LoVo (cell line): Measurements from ENCODE around the gene GLYATL1.

Experiments used
- DNase-seq: peaks from one replicate; pipeline ENCODE4 v3.0.0-alpha.2; 2016; ENCODE audit warnings: low spot score

Gene GLYATL1

GRCh38 chr11:58926695-58927094 is 12.6 kb upstream of the GLYATL1 start:
- DNase-seq = no peak

DNA sequence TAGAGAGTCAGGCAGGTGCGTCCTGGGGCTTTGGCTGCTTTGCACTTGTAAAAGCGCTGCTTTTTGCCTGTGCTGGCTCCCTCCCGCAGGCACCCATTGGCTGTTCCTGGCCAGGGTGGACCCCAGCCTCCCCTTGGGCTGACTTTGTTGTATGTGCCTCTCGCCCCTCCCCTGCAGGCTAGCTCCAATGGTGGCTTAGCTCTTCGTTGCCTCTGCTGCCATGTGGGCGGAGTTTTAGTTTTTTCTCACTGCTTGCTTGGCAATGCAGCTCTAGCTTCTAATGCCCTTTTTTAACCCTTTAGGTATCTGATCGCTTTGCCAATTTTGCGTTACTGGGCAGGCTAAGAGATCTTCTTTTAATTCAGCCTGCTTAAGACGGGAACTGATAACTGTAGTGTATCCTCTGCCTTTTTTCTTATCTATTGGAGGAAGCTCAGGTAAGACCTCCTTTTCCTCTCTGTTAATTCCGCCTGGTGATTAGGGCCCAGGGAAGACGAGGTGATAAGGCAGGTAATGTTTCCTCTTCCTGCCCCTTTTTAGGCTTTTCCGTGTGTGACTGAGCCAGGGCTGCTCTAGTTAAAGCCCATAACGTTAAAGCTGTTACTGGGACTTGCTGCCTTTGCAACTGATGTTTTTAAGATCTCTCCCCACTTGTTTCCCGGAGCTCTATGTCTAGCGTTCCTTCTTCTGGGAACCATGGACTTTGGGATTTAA is 11.7 kb upstream of the GLYATL1 start:
- DNase-seq = no peak

- no peak for DNase-seq
These were observed 11.2 kb upstream of the GLYATL1 start for GRCh38 chr11:58928107-58928499.

DNA sequence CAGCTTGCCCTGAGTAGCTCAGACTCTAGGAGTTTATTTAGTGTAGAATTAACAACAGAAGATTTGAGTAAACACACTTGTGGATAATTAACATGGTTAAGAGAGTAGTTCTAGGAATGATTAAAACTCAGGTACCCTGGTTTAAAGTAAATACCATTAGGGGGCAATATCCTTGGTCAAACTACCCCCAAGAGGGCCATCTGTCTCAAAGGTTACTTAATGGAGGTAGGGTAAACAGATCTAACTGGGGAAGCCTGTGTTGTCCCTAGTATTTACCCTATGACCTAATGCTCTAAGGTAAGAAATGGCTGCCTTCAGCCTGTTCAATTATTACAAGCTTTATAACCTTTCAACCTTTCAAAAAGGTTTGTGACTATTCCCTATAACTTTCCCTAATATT is 10.6 kb upstream of the GLYATL1 start:
- DNase-seq = no peak

- DNase-seq = no peak
These were observed 8.4 kb upstream of the GLYATL1 start for GRCh38 chr11:58930926-58931325.

GRCh38 chr11:58933661-58934060 is 5.6 kb upstream of the GLYATL1 start:
- no peak for DNase-seq

DNA sequence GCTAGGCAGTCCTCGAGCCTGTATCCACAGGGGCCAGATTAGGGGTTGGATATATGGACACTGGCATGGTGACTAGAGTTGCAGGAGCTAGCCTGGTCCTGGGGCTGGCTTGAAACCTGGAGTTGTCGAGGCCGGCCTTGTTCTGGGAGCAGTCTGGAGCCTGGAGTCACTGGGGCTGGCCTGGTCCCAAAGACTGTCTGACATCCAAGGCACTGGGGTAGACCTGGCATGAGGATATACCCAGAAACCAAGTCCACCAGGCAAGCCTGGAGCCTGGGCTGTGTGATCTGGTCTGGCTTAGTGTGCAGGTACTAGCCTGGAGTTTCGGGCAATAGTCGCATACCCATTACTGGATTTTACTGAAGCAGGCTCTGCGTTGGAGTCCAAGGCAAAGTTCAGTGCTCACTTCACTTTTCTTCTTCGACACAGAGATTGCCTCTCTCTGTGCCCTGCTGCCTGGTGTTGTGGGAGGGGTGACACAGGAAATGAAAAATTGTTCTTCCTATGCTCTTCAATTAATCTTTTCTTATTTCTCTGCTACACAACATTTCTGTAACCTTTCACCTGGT is 4.3 kb upstream of the GLYATL1 start:
- DNase-seq = no peak

DNA sequence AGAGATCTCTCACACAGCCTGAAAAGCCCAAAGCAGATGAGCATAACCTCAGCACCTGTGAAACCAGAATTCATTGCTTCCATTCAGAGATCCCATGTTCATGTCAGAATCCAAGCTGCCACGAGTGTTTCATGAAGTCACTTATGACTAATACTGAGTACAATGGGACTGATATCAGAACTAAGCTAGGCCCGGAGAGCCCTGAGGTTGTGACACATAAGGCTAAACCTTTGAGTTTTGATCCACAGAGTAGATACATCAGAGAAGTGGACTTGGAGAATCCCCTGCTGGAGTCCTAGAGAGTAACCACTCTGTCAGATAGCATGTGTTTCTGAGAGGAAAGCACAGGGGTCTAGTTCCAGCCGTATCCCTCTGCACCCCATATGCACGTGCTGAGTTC is 890 bp upstream of the GLYATL1 start:
- no peak for DNase-seq

GRCh38 chr11:58940028-58940427 is 740 bp downstream of the GLYATL1 start:
- no peak for DNase-seq

- no peak for DNase-seq
These were observed 2.5 kb downstream of the GLYATL1 start for GRCh38 chr11:58941838-58942237.

DNA sequence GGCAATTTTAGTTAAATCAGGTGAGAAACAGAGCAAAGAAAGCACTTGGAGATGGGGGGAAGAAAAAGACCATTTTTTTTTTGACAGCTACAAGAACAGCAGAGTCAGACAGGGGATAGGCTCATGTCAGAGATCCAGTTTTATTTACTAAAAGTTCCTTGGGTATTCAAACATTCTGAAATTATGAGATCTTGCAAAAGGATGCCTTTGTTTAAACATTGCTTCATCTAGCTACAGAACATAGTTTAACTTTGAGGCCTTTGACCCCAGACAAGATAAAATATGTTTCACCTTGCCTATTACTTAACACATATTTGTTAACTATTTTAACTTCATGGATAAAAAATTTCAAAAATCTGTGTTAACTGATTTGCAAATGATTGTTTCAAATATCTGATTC is 6.4 kb downstream of the GLYATL1 start:
- no peak for DNase-seq

DNA sequence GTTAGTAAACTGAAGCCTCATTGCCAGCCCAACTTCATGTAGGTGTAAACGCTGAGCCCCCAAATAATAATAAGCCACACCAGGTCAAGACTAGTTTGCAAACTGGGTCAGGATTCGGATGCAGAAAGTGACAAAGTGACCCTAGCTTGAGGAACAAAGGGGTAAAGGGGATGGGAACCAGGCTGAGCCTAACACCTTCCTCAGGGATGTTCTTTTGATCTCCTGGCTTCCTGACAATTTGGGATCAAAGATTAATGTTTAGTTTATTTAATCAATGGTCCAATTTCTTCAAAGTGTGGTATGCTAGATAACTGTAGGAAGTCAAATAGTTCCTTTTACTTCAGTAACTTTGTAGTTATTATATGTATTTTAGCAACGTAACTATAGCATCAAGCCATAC is 9.9 kb downstream of the GLYATL1 start:
- no peak for DNase-seq

DNA sequence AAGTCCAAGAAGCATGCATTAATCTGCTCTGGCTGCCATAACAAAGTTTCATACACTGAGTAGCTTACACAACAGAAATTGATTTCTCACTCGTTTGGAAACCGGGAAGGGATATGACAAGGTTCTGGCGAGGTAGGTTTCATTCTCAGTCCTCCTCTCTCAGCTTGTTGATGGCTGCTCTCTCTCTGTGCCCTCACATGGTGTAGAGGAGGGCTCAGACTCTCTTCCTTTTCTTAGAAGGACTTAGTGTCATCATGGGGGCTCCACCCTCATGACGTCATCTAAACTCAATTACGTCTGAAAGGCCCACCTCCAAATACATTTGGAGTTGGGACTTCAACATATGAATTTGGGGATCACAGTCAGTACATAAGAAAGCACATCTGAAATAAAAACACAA is 18.6 kb downstream of the GLYATL1 start:
- no peak for DNase-seq

DNA sequence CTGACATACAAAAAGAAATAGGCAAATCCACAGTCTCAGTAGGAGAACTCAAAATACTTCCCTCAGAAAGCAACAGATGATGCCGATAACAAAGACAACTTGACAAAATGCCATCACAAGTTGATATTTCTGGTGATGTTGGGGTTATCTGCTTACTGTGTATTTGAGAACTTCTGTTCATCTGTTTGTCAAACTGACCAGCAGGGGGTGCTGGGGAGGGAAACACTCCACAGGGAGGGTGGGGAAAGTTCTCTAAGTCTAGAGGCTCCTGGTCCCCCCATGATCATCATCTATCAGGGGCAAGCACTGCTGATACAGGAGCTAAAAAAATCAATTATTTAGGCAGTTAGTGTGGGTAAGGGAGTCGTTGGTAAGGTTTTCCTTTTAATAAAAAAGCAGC is 19.2 kb downstream of the GLYATL1 start:
- no peak for DNase-seq

- no peak for DNase-seq
These were observed 24.3 kb downstream of the GLYATL1 start for GRCh38 chr11:58963551-58964104.

- DNase-seq = no peak
These were observed 26.1 kb downstream of the GLYATL1 start for GRCh38 chr11:58965246-58965985.

DNA sequence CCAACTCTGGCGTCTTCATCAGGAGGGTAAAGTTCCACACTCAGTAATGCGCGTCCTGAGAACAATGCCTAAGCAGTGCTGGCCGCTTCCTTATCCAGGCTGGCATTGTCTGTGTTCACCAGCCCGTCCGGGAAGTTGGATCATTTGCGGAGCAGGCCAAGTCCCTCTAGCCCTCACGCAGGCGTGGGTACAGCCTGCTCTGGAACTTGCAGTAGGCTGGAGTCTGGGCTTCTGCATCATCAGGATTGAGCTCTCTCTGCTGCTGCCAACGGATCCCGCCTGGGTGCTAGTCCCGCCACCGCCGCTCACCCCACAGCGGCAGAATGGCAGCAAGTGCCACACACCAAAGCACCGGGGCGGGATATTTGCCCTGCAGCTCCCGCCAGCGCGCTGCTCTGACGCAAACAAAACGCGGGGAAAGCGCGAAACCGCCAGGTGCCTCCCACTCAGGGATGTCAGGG is 29.0 kb downstream of the GLYATL1 start:
- no peak for DNase-seq

GRCh38 chr11:58977470-58977869 is 38.2 kb downstream of the GLYATL1 start:
- DNase-seq = no peak

GRCh38 chr11:58979222-58979621 is 39.9 kb downstream of the GLYATL1 start:
- no peak for DNase-seq

GRCh38 chr11:58980159-58980843 is 41.0 kb downstream of the GLYATL1 start:
- DNase-seq = no peak

DNA sequence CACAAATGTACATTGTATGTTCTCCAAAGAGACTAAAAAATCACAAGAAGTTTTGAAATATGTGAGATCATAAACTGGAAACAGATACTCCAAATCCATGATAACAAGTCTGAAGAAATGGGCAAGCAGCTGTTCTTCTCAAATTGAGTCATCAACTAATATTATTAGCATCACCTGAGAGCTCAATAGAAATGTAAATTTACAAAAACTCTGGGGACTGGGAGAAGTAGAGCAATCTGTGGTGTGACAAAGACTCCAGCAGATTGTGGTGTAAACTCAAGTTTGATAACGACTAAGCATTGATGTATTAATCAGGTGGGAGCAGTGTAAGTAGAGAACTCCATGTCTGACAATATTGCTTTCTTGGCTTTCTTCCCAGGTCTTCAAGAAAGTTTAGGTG is 53.2 kb downstream of the GLYATL1 start:
- no peak for DNase-seq

GRCh38 chr11:58994171-58994570 is 54.9 kb downstream of the GLYATL1 start:
- DNase-seq = no peak
